GM23338 (cell line): ENCODE measurements around the gene ZBTB42. TPM values are rescaled to one million over a fixed set of nuclear protein-coding genes. Genes with fewer than 3 reads are reported as not detected.

Source experiments
- ATAC-seq: fragments of 200-7000 bp; cut with Tn5 transposase; 3 replicates; pipeline ENCODE4 v1.9.1; 2020
- DNase-seq: peaks from one replicate; pipeline ENCODE4 v3.0.0-alpha.2; 2015; ENCODE audit warnings: low spot score
- H2AFZ ChIP-seq: fragments of 200-600 bp; sonication (generic); 2 replicates; pipeline ENCODE4 v1.8.0; 2016; ENCODE audit warnings: antibody characterized with exemption, mild to moderate bottlenecking, moderate library complexity
- H3F3A ChIP-seq: fragments of 200-600 bp; sonication (generic); replicated peaks from 2 replicates; pipeline ENCODE4 v1.8.0; 2017; ENCODE audit warnings: antibody characterized with exemption, mixed run types, low read depth
- H3K27ac ChIP-seq: fragments of 200-600 bp; sonication (generic); 2 replicates; pipeline ENCODE4 v1.6.1; 2016; ENCODE audit warnings: low read depth
- H3K27me3 ChIP-seq: fragments of 200-600 bp; sonication (generic); 2 replicates; pipeline ENCODE4 v1.8.0; 2016; ENCODE audit warnings: mild to moderate bottlenecking, mixed run types, moderate library complexity; ENCODE audit not compliant: insufficient read depth
- H3K36me3 ChIP-seq: fragments of 200-600 bp; sonication (generic); 2 replicates; pipeline ENCODE4 v1.8.0; 2016; ENCODE audit warnings: mild to moderate bottlenecking; ENCODE audit not compliant: insufficient read depth
- H3K4me1 ChIP-seq: fragments of 200-600 bp; sonication (generic); 2 replicates; pipeline ENCODE4 v1.8.0; 2016; ENCODE audit warnings: mild to moderate bottlenecking, moderate library complexity; ENCODE audit not compliant: insufficient read depth
- H3K4me2 ChIP-seq: fragments of 200-600 bp; sonication (generic); 2 replicates; pipeline ENCODE4 v1.7.1; 2017; ENCODE audit warnings: mixed run types
- H3K4me3 ChIP-seq: fragments of 200-600 bp; sonication (generic); 2 replicates; pipeline ENCODE4 v1.6.1; 2016; ENCODE audit warnings: mixed run types
- H3K79me2 ChIP-seq: fragments of 200-600 bp; sonication (generic); replicated peaks from 2 replicates; pipeline ENCODE4 v1.8.0; 2017; ENCODE audit warnings: mild to moderate bottlenecking; ENCODE audit not compliant: insufficient read depth
- H3K9me2 ChIP-seq: fragments of 200-600 bp; sonication (generic); 2 replicates; pipeline ENCODE4 v1.8.0; 2017; ENCODE audit not compliant: insufficient read depth
- H4K20me1 ChIP-seq: fragments of 200-600 bp; sonication (generic); replicated peaks from 2 replicates; pipeline ENCODE4 v1.8.0; 2017; ENCODE audit warnings: mild to moderate bottlenecking; ENCODE audit not compliant: insufficient read depth
- H3K27ac Mint-ChIP-seq: 2 replicates; pipeline ENCODE4 v1.8.0; 2020; ENCODE audit warnings: inconsistent platforms, mild to moderate bottlenecking, moderate library complexity, mixed read lengths
- H3K27me3 Mint-ChIP-seq: 3 replicates; pipeline ENCODE4 v1.8.0; 2022; ENCODE audit warnings: low read depth, mild to moderate bottlenecking, moderate library complexity, mixed read lengths, inconsistent platforms; ENCODE audit not compliant: insufficient read depth, poor library complexity
- H3K36me3 Mint-ChIP-seq: 3 replicates; pipeline ENCODE4 v1.8.0; 2021; ENCODE audit warnings: low read depth, mild to moderate bottlenecking, inconsistent platforms, moderate library complexity, mixed read lengths
- H3K4me1 Mint-ChIP-seq: 3 replicates; pipeline ENCODE4 v1.8.0; 2020; ENCODE audit warnings: mild to moderate bottlenecking, inconsistent platforms, mixed read lengths
- H3K4me3 Mint-ChIP-seq: 3 replicates; pipeline ENCODE4 v1.8.0; 2021; ENCODE audit warnings: moderate library complexity, mild to moderate bottlenecking, inconsistent platforms, mixed read lengths
- H3K9me3 Mint-ChIP-seq: 3 replicates; pipeline ENCODE4 v1.8.0; 2020; ENCODE audit warnings: moderate library complexity, mild to moderate bottlenecking, inconsistent platforms, mixed read lengths
- CREB1 ChIP-seq: fragments of 250-450 bp; sonication (Bioruptor Pico); IDR thresholded peaks from 2 replicates; pipeline ENCODE4 v1.5.0; 2020; ENCODE audit warnings: low read depth, mild to moderate bottlenecking, moderate library complexity
- EZH2 ChIP-seq: fragments of 200-600 bp; sonication (generic); IDR thresholded peaks from one replicate; pipeline ENCODE4 v1.8.0; 2017; ENCODE audit warnings: antibody characterized with exemption, mild to moderate bottlenecking, low read depth; ENCODE audit not compliant: unreplicated experiment
- STAT1 ChIP-seq: IDR thresholded peaks from one replicate; pipeline ENCODE4 v1.6.1; 2016; ENCODE audit warnings: antibody characterized with exemption; ENCODE audit not compliant: unreplicated experiment
- ZNF114 ChIP-seq: fragments of 250-450 bp; sonication (Bioruptor Pico); IDR thresholded peaks from 2 replicates; pipeline ENCODE4 v1.5.0; 2020; ENCODE audit warnings: mild to moderate bottlenecking, moderate library complexity
- ZNF331 ChIP-seq: fragments of 250-450 bp; sonication (Bioruptor Pico); IDR thresholded peaks from 2 replicates; pipeline ENCODE4 v1.5.0; 2020; ENCODE audit warnings: low read depth, mild to moderate bottlenecking, moderate library complexity
- polyA plus RNA-seq: library from polyadenylated mRNA; unstranded; fragments of >200 nt; fragmentation: Nextera tagmentation; extraction: Ambion mirVana; gene quantifications from 2 replicates; pipeline ENCODE4 v1.2.1, GENCODE V29; 2016
- total RNA-seq: library from RNA; depleted of rRNA; stranded (reverse); fragments of >200 nt; shearing (Covaris generic); gene quantifications from 2 replicates; pipeline ENCODE4 v1.2.3, GENCODE V29; 2014
- TF ChIP-seq, protein P1 (sequence below), 2 experiments: fragments of 200-600 bp in 1 of 2; sonication (generic) in 1 of 2; conservative IDR thresholded peaks; 2 replicates each; pipeline versions ENCODE4 v1.5.1 to v1.6.1; 2016 to 2017; ENCODE audit warnings: antibody characterized with exemption in 2 of 2, low read depth in 2 of 2, mild to moderate bottlenecking in 2 of 2, moderate library complexity in 1 of 2
- TF ChIP-seq, protein P2 (sequence below): IDR thresholded peaks from one replicate; pipeline ENCODE4 v1.6.1; 2018; ENCODE audit warnings: antibody characterized with exemption; ENCODE audit not compliant: unreplicated experiment
- TF ChIP-seq, protein P3 (sequence below): fragments of 250-450 bp; sonication (Bioruptor Pico); IDR thresholded peaks from 2 replicates; pipeline ENCODE4 v1.5.0; 2020; ENCODE audit warnings: mild to moderate bottlenecking, moderate library complexity

Gene ZBTB42
- total and polyA plus RNA-seq, 2 experiments from 2014 or later, result 0.70 to 4.4 TPM

DNA sequence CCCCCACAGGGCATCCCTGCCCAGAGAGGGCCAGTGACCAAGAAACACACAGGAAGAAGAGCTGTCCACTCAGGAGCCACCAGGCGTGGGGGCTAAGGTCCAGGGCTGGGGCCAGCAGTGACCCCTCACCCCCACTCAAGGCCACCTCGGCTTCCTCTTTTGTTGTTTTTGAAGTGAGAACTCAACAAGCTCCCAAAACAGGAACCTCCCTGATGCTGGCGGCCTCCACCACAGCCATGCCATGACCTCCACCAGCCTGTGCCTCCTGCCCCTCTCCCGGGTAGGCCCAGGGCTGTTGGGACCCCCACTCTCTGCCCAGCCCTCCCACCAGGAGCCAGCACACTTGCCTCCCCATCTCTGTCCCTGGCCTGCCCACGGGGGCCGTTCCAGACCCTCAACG is 13.2 kb upstream of the ZBTB42 start:
- Histone ChIP-seq H3K4me1 (no peaks in the 10 kb centered on the region), H3K4me3 (no peak overlapping the region), H3K27me3 (no peaks in the 10 kb centered on the region), H3F3A (no peaks in the 10 kb centered on the region), H3K27ac (no peak overlapping the region), H3K9me2 (no peaks in the 10 kb centered on the region), H2AFZ (no peak overlapping the region), H3K4me2 (no peak overlapping the region), H3K79me2 (peaks cover 5% of the 10 kb centered on the region; the same call in 1 of the 2 replicates), H3K36me3 (no peaks in the 10 kb centered on the region), H4K20me1 (no peaks in the 10 kb centered on the region; the same call in 1 of the 2 replicates)
- H3K36me3 Mint-ChIP-seq, result peaks cover 3% of the 10 kb centered on the region; the same call in 2 of the 3 replicates
- no peaks in the 10 kb centered on the region for H3K9me3 Mint-ChIP-seq
- H3K4me1 Mint-ChIP-seq, result no peaks in the 10 kb centered on the region
- ATAC-seq (no peak), DNase-seq (no peak)
- no peak overlapping the region for H3K27ac Mint-ChIP-seq
- TF ChIP-seq ZNF114 (CRISPR knock-in tag), result no peak
- TF ChIP-seq STAT1, result no peak
- no peak for TF ChIP-seq ZNF331 (CRISPR knock-in tag)
- TF ChIP-seq EZH2, result no peak
- peaks cover 9% of the 10 kb centered on the region for H3K27me3 Mint-ChIP-seq
- no peak overlapping the region for H3K4me3 Mint-ChIP-seq

DNA sequence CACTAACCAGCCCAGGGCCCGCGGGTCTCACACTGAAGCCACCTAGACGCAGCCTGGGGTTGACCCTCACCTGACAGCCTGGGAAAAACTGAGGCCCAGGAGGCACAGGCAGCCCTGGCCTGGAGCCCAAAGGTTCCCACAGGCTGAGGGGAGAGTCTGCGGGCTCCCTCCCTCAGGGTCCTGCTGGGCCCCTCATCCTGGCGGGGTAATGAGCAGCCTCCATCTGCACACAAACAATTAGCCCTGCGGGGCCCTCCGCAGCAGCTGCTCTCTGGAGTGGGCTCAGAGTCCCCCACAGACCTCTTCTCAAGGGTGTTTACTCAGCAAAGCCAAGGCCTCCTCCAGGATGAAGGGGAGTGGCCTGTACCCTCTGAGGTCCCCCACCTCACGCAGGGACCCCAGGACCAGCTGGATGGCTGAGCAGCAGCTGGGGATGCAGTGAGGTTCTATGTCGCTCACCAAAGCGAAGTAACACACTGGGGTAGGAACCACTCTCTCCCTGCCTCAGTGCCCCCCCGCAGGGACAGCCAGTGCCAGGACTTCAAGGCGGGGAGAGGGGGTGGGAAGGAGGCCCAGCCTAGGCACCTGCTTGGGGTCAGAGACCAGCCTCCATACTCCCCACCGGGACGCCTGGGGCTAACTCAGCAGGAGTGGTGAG is 12.6 kb upstream of the ZBTB42 start:
- peaks cover 4% of the 10 kb centered on the region; the same call in 1 of the 2 replicates for H4K20me1 ChIP-seq
- no peaks in the 10 kb centered on the region for H3K9me2 ChIP-seq
- peaks cover under 1% of the 10 kb centered on the region; the same call in 2 of the 3 replicates for H3K4me1 Mint-ChIP-seq
- H2AFZ ChIP-seq, result no peak overlapping the region
- no peak overlapping the region for H3K4me3 ChIP-seq
- TF ChIP-seq ZNF331 (CRISPR knock-in tag) (no peak), CREB1 (CRISPR knock-in tag) (no peak), EZH2 (no peak)
- TF ChIP-seq, protein P1, sequence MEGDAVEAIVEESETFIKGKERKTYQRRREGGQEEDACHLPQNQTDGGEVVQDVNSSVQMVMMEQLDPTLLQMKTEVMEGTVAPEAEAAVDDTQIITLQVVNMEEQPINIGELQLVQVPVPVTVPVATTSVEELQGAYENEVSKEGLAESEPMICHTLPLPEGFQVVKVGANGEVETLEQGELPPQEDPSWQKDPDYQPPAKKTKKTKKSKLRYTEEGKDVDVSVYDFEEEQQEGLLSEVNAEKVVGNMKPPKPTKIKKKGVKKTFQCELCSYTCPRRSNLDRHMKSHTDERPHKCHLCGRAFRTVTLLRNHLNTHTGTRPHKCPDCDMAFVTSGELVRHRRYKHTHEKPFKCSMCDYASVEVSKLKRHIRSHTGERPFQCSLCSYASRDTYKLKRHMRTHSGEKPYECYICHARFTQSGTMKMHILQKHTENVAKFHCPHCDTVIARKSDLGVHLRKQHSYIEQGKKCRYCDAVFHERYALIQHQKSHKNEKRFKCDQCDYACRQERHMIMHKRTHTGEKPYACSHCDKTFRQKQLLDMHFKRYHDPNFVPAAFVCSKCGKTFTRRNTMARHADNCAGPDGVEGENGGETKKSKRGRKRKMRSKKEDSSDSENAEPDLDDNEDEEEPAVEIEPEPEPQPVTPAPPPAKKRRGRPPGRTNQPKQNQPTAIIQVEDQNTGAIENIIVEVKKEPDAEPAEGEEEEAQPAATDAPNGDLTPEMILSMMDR (conservative IDR thresholded peaks at IDR 0.05; ENCODE audit: low read depth in 2 of 2), result no peak
- TF ChIP-seq, protein P2, sequence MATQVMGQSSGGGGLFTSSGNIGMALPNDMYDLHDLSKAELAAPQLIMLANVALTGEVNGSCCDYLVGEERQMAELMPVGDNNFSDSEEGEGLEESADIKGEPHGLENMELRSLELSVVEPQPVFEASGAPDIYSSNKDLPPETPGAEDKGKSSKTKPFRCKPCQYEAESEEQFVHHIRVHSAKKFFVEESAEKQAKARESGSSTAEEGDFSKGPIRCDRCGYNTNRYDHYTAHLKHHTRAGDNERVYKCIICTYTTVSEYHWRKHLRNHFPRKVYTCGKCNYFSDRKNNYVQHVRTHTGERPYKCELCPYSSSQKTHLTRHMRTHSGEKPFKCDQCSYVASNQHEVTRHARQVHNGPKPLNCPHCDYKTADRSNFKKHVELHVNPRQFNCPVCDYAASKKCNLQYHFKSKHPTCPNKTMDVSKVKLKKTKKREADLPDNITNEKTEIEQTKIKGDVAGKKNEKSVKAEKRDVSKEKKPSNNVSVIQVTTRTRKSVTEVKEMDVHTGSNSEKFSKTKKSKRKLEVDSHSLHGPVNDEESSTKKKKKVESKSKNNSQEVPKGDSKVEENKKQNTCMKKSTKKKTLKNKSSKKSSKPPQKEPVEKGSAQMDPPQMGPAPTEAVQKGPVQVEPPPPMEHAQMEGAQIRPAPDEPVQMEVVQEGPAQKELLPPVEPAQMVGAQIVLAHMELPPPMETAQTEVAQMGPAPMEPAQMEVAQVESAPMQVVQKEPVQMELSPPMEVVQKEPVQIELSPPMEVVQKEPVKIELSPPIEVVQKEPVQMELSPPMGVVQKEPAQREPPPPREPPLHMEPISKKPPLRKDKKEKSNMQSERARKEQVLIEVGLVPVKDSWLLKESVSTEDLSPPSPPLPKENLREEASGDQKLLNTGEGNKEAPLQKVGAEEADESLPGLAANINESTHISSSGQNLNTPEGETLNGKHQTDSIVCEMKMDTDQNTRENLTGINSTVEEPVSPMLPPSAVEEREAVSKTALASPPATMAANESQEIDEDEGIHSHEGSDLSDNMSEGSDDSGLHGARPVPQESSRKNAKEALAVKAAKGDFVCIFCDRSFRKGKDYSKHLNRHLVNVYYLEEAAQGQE, result no peak
- TF ChIP-seq, protein P3, sequence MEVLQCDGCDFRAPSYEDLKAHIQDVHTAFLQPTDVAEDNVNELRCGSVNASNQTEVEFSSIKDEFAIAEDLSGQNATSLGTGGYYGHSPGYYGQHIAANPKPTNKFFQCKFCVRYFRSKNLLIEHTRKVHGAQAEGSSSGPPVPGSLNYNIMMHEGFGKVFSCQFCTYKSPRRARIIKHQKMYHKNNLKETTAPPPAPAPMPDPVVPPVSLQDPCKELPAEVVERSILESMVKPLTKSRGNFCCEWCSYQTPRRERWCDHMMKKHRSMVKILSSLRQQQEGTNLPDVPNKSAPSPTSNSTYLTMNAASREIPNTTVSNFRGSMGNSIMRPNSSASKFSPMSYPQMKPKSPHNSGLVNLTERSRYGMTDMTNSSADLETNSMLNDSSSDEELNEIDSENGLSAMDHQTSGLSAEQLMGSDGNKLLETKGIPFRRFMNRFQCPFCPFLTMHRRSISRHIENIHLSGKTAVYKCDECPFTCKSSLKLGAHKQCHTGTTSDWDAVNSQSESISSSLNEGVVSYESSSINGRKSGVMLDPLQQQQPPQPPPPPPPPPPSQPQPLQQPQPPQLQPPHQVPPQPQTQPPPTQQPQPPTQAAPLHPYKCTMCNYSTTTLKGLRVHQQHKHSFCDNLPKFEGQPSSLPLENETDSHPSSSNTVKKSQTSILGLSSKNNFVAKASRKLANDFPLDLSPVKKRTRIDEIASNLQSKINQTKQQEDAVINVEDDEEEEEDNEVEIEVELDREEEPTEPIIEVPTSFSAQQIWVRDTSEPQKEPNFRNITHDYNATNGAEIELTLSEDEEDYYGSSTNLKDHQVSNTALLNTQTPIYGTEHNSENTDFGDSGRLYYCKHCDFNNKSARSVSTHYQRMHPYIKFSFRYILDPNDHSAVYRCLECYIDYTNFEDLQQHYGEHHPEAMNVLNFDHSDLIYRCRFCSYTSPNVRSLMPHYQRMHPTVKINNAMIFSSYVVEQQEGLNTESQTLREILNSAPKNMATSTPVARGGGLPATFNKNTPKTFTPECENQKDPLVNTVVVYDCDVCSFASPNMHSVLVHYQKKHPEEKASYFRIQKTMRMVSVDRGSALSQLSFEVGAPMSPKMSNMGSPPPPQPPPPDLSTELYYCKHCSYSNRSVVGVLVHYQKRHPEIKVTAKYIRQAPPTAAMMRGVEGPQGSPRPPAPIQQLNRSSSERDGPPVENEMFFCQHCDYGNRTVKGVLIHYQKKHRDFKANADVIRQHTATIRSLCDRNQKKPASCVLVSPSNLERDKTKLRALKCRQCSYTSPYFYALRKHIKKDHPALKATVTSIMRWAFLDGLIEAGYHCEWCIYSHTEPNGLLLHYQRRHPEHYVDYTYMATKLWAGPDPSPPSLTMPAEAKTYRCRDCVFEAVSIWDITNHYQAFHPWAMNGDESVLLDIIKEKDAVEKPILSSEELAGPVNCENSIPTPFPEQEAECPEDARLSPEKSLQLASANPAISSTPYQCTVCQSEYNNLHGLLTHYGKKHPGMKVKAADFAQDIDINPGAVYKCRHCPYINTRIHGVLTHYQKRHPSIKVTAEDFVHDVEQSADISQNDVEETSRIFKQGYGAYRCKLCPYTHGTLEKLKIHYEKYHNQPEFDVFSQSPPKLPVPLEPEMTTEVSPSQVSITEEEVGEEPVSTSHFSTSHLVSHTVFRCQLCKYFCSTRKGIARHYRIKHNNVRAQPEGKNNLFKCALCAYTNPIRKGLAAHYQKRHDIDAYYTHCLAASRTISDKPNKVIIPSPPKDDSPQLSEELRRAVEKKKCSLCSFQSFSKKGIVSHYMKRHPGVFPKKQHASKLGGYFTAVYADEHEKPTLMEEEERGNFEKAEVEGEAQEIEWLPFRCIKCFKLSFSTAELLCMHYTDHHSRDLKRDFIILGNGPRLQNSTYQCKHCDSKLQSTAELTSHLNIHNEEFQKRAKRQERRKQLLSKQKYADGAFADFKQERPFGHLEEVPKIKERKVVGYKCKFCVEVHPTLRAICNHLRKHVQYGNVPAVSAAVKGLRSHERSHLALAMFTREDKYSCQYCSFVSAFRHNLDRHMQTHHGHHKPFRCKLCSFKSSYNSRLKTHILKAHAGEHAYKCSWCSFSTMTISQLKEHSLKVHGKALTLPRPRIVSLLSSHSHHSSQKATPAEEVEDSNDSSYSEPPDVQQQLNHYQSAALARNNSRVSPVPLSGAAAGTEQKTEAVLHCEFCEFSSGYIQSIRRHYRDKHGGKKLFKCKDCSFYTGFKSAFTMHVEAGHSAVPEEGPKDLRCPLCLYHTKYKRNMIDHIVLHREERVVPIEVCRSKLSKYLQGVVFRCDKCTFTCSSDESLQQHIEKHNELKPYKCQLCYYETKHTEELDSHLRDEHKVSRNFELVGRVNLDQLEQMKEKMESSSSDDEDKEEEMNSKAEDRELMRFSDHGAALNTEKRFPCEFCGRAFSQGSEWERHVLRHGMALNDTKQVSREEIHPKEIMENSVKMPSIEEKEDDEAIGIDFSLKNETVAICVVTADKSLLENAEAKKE, result no peak
- peaks cover 10% of the 10 kb centered on the region for H3K79me2 ChIP-seq
- DNase-seq (no peak), ATAC-seq (no peak)
- H3K36me3 Mint-ChIP-seq, result peaks cover 3% of the 10 kb centered on the region; the same call in 2 of the 3 replicates
- H3K4me3 Mint-ChIP-seq, result no peak overlapping the region
- no peaks in the 10 kb centered on the region for H3K27me3 ChIP-seq
- H3K4me2 ChIP-seq, result no peak overlapping the region
- no peaks in the 10 kb centered on the region for H3K9me3 Mint-ChIP-seq
- no peaks in the 10 kb centered on the region for H3F3A ChIP-seq
- peaks cover 10% of the 10 kb centered on the region for H3K27me3 Mint-ChIP-seq
- no peaks in the 10 kb centered on the region for H3K4me1 ChIP-seq
- no peaks in the 10 kb centered on the region for H3K36me3 ChIP-seq
- H3K27ac Mint-ChIP-seq, result no peak overlapping the region
- no peak overlapping the region for H3K27ac ChIP-seq
